SK-N-SH (cell line): ENCODE results near the gene GABRB2. TPM values are rescaled to one million over a fixed set of nuclear protein-coding genes. Genes with fewer than 3 reads are reported as not detected.

Source experiments
- CTCF ChIA-PET: fragments of 300-600, 350-600 bp; formaldehyde crosslinking; extraction: SDS; loops from one replicate; lab custom pipeline; 2021; lab: Yijun Ruan, JAX
- POLR2A ChIA-PET: fragments of 350-600 bp; sonication (Branson Sonifier 250); formaldehyde crosslinking; extraction: SDS; loops from one replicate; lab custom pipeline; 2020; ENCODE audit warnings: antibody characterized with exemption, inconsistent platforms; lab: Yijun Ruan, JAX
- DNase-seq: peaks from one replicate; pipeline ENCODE4 v3.0.0; 2012
- H2AFZ ChIP-seq: fragments of 200-600 bp; sonication (generic); 2 replicates; pipeline ENCODE4 v1.8.1; 2016; ENCODE audit warnings: antibody characterized with exemption, mild to moderate bottlenecking, low read depth
- H3F3A ChIP-seq: fragments of 200-600 bp; sonication (generic); replicated peaks from 2 replicates; pipeline ENCODE3; 2016; ENCODE audit warnings: antibody characterized with exemption, mild to moderate bottlenecking; ENCODE audit not compliant: insufficient read depth
- H3K27ac ChIP-seq, 2 experiments: fragments of 200-500 bp in 1 of 2; fragments of 200-600 bp in 1 of 2; sonication (Bioruptor generic) in 1 of 2; sonication (generic), shearing (Covaris generic) in 1 of 2; 2 replicates each; pipeline versions ENCODE4 v1.5.1 to v1.6.1; 2014 to 2016; ENCODE audit warnings: low read depth in 2 of 2, inconsistent platforms in 1 of 2, low read length in 1 of 2, mild to moderate bottlenecking in 1 of 2, mixed read lengths in 1 of 2
- H3K27me3 ChIP-seq: fragments of 200-600 bp; sonication (generic), shearing (Covaris generic); 2 replicates; pipeline ENCODE4 v1.6.1; 2016; ENCODE audit warnings: mixed run types; ENCODE audit not compliant: insufficient read depth
- H3K36me3 ChIP-seq, 2 experiments: fragments of 200-500 bp in 1 of 2; fragments of 200-600 bp in 1 of 2; sonication (Bioruptor generic) in 1 of 2; sonication (generic) in 1 of 2; replicated peaks in 1 of 2; 2 replicates each; pipeline versions ENCODE3 to v1.5.1; 2014 to 2016; ENCODE audit warnings: low read length in 1 of 2, mild to moderate bottlenecking in 1 of 2; ENCODE audit not compliant: insufficient read depth in 2 of 2, control insufficient read depth in 1 of 2
- H3K4me1 ChIP-seq, 2 experiments: fragments of 200-500 bp in 1 of 2; fragments of 200-600 bp in 1 of 2; sonication (Bioruptor generic) in 1 of 2; sonication (generic), shearing (Covaris generic) in 1 of 2; 2 replicates each; pipeline versions ENCODE4 v1.5.1 to v1.6.1; 2014 to 2016; ENCODE audit warnings: low read depth in 1 of 2, low read length in 1 of 2, mixed run types in 1 of 2; ENCODE audit not compliant: insufficient read depth in 2 of 2, control insufficient read depth in 1 of 2
- H3K4me2 ChIP-seq: fragments of 200-600 bp; sonication (generic), shearing (Covaris generic); 2 replicates; pipeline ENCODE4 v1.6.1; 2017; ENCODE audit warnings: mixed run types
- H3K4me3 ChIP-seq, 2 experiments: fragments of 200-500 bp in 1 of 2; fragments of 200-600 bp in 1 of 2; sonication (Bioruptor generic) in 1 of 2; sonication (generic), shearing (Covaris generic) in 1 of 2; 2 replicates each; pipeline versions ENCODE4 v1.5.1 to v1.8.1; 2014 to 2016; ENCODE audit warnings: low read depth in 2 of 2, inconsistent platforms in 1 of 2, low read length in 1 of 2, mild to moderate bottlenecking in 1 of 2, mixed read lengths in 1 of 2, moderate library complexity in 1 of 2
- H3K79me2 ChIP-seq: fragments of 200-600 bp; sonication (generic); 2 replicates; pipeline ENCODE4 v1.8.1; 2017; ENCODE audit warnings: mild to moderate bottlenecking; ENCODE audit not compliant: insufficient read depth
- H3K9ac ChIP-seq: fragments of 200-600 bp; sonication (generic); 2 replicates; pipeline ENCODE4 v1.6.1; 2017; ENCODE audit warnings: mixed run types
- H3K9me2 ChIP-seq: fragments of 200-600 bp; sonication (generic); 2 replicates; pipeline ENCODE4 v1.6.1; 2017; ENCODE audit warnings: mixed run types
- H3K9me3 ChIP-seq: fragments of 200-600 bp; sonication (generic); 2 replicates; pipeline ENCODE4 v1.6.1; 2017; ENCODE audit warnings: mixed run types, mild to moderate bottlenecking, moderate library complexity
- H4K20me1 ChIP-seq: fragments of 200-600 bp; sonication (generic); 2 replicates; pipeline ENCODE4 v1.6.1; 2017; ENCODE audit warnings: mild to moderate bottlenecking, mixed run types; ENCODE audit not compliant: insufficient read depth
- CHD2 ChIP-seq: fragments of 150-350 bp; IDR thresholded peaks from 2 replicates; pipeline ENCODE4 v1.6.1; 2018; ENCODE audit warnings: low read length; ENCODE audit not compliant: partially characterized antibody
- EP300 ChIP-seq, 2 experiments: IDR thresholded peaks; 2 replicates each; pipeline versions ENCODE4 v1.4.0 to v1.6.1; 2012; ENCODE audit warnings: borderline replicate concordance in 1 of 2, low read depth in 1 of 2, low read length in 1 of 2
- GATA2 ChIP-seq: sonication (generic); formaldehyde crosslinking; IDR thresholded peaks from 2 replicates; pipeline ENCODE4 v1.5.0; 2020; ENCODE audit warnings: mild to moderate bottlenecking, missing genetic modification reagents
- MEF2A ChIP-seq: IDR thresholded peaks from 2 replicates; pipeline ENCODE4 v1.4.0; 2012; ENCODE audit warnings: low read depth, borderline replicate concordance
- NFIC ChIP-seq: IDR thresholded peaks from 2 replicates; pipeline ENCODE4 v1.4.0; 2012; ENCODE audit warnings: borderline replicate concordance
- NRF1 ChIP-seq: IDR thresholded peaks from 2 replicates; pipeline ENCODE4 v1.6.1; 2012; ENCODE audit warnings: low read depth, mild to moderate bottlenecking, low read length
- RXRA ChIP-seq: IDR thresholded peaks from 2 replicates; pipeline ENCODE4 v1.4.0; 2012; ENCODE audit warnings: low read depth, mild to moderate bottlenecking, borderline replicate concordance
- SIN3A ChIP-seq: IDR thresholded peaks from 2 replicates; pipeline ENCODE4 v1.6.1; 2012; ENCODE audit warnings: low read depth, mild to moderate bottlenecking, low read length, moderate library complexity, borderline replicate concordance
- SMC3 ChIP-seq: IDR thresholded peaks from 2 replicates; pipeline ENCODE4 v1.6.1; 2012; ENCODE audit warnings: low read depth, low read length, improper control_type of control experiment
- TCF12 ChIP-seq: IDR thresholded peaks from 2 replicates; pipeline ENCODE4 v1.4.0; 2012
- YY1 ChIP-seq: IDR thresholded peaks from 2 replicates; pipeline ENCODE4 v1.4.0; 2012; ENCODE audit warnings: low read depth, mild to moderate bottlenecking
- WGBS: methylation state at CpG from one replicate; pipeline ENCODE4 v1.1.6; 2017; ENCODE audit warnings: low lambda C conversion rate; 5-methylcytosine and 5-hydroxymethylcytosine counted together
- polyA plus RNA-seq, 3 experiments: library from polyadenylated mRNA; depleted of rRNA; stranded (reverse); fragments of >200 nt; gene quantifications; 2 replicates each; pipeline ENCODE4 v1.2.3, GENCODE V29; 2012
- TF ChIP-seq, protein P1 (sequence below): IDR thresholded peaks from 2 replicates; pipeline ENCODE4; 2012
- TF ChIP-seq, protein P2 (sequence below): IDR thresholded peaks from 2 replicates; pipeline ENCODE4 v1.4.0; 2012; ENCODE audit warnings: low read depth
- TF ChIP-seq, protein P3 (sequence below): IDR thresholded peaks from 2 replicates; pipeline ENCODE4 v1.4.0; 2012; ENCODE audit warnings: low read depth, borderline replicate concordance
- TF ChIP-seq, protein P4 (sequence below): IDR thresholded peaks from 2 replicates; pipeline ENCODE4 v1.4.0; 2012; ENCODE audit warnings: low read depth, borderline replicate concordance
- TF ChIP-seq, protein P5 (sequence below): fragments of 200-600 bp; sonication (generic); IDR thresholded peaks from 2 replicates; pipeline ENCODE4 v1.6.1; 2017; ENCODE audit warnings: antibody characterized with exemption, mild to moderate bottlenecking, moderate library complexity

GABRB2 gene
- polyA plus RNA-seq, 1 of the 3 experiments (the other 2 are of a cell fraction) = not detected

DNA sequence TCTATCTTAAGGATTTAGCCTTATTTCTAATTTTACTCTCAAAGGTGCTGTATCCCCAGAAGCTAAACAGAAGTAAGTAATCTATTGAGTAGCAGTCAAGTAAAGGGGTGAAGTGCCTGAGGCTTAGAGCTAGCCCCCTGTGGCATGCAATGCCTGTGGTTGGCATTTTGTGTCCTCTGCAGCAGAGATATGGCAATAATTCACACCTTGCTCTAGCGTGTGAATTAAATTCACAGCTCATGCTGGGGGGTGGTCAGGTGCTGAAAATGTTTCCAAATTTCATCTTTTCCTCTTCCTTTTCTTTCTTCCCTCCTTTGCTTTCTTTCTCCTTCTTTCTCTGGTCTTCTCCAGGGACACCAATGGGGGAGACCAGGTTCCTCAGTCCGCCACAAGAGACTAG, 262.1 kb downstream of the GABRB2 start:
- H3K79me2 ChIP-seq = no peaks in the 10 kb centered on the region
- no peaks in the 10 kb centered on the region for H3K9me3 ChIP-seq
- no peak for TF ChIP-seq SIN3A
- TF ChIP-seq, protein P1, sequence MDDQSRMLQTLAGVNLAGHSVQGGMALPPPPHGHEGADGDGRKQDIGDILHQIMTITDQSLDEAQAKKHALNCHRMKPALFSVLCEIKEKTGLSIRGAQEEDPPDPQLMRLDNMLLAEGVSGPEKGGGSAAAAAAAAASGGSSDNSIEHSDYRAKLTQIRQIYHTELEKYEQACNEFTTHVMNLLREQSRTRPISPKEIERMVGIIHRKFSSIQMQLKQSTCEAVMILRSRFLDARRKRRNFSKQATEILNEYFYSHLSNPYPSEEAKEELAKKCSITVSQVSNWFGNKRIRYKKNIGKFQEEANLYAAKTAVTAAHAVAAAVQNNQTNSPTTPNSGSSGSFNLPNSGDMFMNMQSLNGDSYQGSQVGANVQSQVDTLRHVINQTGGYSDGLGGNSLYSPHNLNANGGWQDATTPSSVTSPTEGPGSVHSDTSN = no peak
- no peak for TF ChIP-seq MEF2A
- TF ChIP-seq, protein P2, sequence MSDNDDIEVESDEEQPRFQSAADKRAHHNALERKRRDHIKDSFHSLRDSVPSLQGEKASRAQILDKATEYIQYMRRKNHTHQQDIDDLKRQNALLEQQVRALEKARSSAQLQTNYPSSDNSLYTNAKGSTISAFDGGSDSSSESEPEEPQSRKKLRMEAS = no peak
- TF ChIP-seq RXRA = no peak
- no peak for TF ChIP-seq NFIC
- TF ChIP-seq, protein P3, sequence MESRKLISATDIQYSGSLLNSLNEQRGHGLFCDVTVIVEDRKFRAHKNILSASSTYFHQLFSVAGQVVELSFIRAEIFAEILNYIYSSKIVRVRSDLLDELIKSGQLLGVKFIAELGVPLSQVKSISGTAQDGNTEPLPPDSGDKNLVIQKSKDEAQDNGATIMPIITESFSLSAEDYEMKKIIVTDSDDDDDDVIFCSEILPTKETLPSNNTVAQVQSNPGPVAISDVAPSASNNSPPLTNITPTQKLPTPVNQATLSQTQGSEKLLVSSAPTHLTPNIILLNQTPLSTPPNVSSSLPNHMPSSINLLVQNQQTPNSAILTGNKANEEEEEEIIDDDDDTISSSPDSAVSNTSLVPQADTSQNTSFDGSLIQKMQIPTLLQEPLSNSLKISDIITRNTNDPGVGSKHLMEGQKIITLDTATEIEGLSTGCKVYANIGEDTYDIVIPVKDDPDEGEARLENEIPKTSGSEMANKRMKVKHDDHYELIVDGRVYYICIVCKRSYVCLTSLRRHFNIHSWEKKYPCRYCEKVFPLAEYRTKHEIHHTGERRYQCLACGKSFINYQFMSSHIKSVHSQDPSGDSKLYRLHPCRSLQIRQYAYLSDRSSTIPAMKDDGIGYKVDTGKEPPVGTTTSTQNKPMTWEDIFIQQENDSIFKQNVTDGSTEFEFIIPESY = no peak
- TF ChIP-seq CHD2 = no peak
- no peak for TF ChIP-seq GATA2 (CRISPR knock-in tag)
- no peak for TF ChIP-seq SMC3
- TF ChIP-seq, protein P4, sequence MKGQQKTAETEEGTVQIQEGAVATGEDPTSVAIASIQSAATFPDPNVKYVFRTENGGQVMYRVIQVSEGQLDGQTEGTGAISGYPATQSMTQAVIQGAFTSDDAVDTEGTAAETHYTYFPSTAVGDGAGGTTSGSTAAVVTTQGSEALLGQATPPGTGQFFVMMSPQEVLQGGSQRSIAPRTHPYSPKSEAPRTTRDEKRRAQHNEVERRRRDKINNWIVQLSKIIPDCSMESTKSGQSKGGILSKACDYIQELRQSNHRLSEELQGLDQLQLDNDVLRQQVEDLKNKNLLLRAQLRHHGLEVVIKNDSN = no peak
- no peak for TF ChIP-seq EP300 (IDR thresholded peaks at IDR 0.05; ENCODE audit: borderline replicate concordance in 1 of 2, low read depth in 1 of 2, low read length in 1 of 2)
- no peak for TF ChIP-seq NRF1
- TF ChIP-seq YY1 = no peak
- TF ChIP-seq, protein P5, sequence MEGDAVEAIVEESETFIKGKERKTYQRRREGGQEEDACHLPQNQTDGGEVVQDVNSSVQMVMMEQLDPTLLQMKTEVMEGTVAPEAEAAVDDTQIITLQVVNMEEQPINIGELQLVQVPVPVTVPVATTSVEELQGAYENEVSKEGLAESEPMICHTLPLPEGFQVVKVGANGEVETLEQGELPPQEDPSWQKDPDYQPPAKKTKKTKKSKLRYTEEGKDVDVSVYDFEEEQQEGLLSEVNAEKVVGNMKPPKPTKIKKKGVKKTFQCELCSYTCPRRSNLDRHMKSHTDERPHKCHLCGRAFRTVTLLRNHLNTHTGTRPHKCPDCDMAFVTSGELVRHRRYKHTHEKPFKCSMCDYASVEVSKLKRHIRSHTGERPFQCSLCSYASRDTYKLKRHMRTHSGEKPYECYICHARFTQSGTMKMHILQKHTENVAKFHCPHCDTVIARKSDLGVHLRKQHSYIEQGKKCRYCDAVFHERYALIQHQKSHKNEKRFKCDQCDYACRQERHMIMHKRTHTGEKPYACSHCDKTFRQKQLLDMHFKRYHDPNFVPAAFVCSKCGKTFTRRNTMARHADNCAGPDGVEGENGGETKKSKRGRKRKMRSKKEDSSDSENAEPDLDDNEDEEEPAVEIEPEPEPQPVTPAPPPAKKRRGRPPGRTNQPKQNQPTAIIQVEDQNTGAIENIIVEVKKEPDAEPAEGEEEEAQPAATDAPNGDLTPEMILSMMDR = no peak
- no peak for TF ChIP-seq TCF12
- no peaks in the 10 kb centered on the region for H3K4me1 ChIP-seq
- no peak overlapping the region for H3K4me2 ChIP-seq
- no peak overlapping the region for H3K4me3 ChIP-seq
- ChIA-PET POLR2A (no interaction called here), CTCF (no interaction called here)
- no peak for DNase-seq
- no peaks in the 10 kb centered on the region for H3F3A ChIP-seq
- no peak overlapping the region for H3K9ac ChIP-seq
- no peaks in the 10 kb centered on the region for H3K9me2 ChIP-seq
- H2AFZ ChIP-seq = no peak overlapping the region
- H4K20me1 ChIP-seq = no peaks in the 10 kb centered on the region
- no peaks in the 10 kb centered on the region for H3K27me3 ChIP-seq
- 2% methylated on average over 2 of the region's 2 CpGs for WGBS
- H3K27ac ChIP-seq = no peak overlapping the region
- no peaks in the 10 kb centered on the region for H3K36me3 ChIP-seq
